Activated CD8-positive, alpha-beta memory T cell treated with anti-CD3 and anti-CD28 coated beads, Interleukin-2, amount 50 U/mL, for 1 hour (primary cell): ENCODE results near the gene RSBN1L.

Source experiments
- DNase-seq: peaks from one replicate; pipeline ENCODE4 v3.0.0-alpha.2; 2020; ENCODE audit errors: extremely low read depth

RSBN1L gene

DNA sequence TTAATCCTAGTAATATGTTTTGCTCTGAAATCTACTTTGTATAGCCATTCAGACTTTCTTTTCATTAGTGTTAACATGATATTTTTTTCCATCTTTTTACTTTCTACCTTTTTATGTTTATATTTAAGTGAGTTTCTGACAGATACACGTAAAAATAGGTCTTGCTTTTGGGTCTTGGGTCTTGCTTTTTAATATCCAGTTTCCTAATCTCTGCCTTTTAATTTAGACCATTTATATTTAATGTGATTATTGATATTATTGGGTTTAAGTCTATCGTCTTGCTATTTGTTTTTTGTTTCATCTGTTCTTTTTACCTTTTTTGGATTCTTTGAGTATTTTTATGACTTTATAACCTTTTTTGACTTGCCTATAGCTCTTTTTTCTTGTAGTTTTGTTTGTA lies 110.2 kb downstream of the RSBN1L start:
- no peak for DNase-seq

GRCh38 chr7:77808517-77808916 lies 112.3 kb downstream of the RSBN1L start:
- DNase-seq, result no peak

DNA sequence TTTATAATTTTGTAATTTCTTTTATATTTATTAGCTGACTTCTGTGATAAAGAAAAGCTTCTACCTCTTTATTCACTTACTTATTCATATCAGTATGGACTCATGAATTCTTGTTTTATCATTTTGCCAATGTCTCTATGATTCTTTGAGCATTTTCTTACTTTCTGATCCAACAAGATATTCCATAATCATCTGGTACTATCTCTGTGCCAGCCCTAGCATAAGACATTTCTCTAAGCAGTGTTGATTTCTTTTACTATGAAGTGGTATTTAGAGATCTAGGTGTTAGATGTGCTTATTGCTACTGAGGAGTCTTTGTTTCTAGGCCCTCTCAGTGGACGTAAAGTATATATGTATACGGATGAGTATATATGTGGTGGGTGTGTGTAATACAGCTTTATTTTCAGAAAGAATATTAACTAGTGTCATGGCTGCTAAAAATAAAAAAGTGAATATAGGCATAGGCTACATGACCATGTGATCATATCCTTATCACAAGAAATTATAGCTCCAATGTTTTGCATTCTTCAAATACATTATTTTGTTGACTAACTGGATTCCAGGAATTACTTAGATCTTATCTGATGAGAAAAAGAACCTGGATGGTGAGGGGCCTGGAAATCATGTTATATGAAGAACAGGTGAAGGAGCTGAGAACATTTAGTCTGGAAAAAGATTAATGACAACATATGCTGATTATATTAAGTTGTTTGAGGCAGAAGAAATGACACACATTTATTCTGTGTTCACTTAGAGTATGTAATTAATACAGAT lies 115.4 kb downstream of the RSBN1L start:
- DNase-seq, result no peak

GRCh38 chr7:77812290-77812685 lies 116.0 kb downstream of the RSBN1L start:
- no peak for DNase-seq

DNA sequence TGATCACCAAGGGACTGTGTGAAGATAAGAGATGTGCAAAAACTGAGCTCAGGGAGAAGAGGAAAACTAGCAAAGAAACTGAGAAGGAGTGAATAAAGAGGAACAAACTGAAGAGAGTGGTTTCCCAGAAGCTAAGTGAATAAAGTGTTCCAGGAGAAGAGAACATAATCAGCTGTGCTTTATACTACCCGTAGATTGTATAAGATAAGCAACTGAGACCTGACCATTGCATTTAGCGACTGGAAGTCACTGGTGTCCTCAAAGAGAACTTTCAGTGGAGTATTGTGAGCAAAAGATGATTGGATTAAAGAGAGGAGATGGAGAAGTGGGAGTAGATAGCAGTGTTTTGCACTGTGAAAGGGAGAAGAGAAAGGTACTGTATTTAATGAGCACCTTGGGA lies 116.9 kb downstream of the RSBN1L start:
- no peak for DNase-seq

GRCh38 chr7:77819021-77819420 lies 122.8 kb downstream of the RSBN1L start:
- no peak for DNase-seq

DNA sequence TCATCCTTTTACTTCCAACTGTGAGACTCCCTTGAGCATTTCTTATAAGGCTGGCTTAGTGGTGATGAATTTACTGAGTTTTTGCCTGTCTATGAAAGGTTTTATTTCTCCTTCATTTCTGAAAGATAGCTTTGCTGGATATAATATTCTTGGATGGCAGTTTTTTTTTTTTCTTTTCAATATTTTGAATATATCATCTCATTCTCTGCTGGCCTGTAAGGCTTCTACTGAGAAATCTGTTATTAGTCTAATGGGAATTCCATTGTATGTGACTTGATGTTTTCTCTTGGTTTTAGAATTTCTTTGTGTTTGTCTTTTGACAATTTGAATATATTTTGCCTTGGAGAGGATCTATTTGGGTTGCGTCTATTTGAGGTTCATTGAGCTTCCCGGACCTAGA lies 124.7 kb downstream of the RSBN1L start:
- no peak for DNase-seq

- no peak for DNase-seq
These were observed 126.0 kb downstream of the RSBN1L start for GRCh38 chr7:77822269-77822668.

- no peak for DNase-seq
These were observed 127.5 kb downstream of the RSBN1L start for GRCh38 chr7:77823787-77824186.

DNA sequence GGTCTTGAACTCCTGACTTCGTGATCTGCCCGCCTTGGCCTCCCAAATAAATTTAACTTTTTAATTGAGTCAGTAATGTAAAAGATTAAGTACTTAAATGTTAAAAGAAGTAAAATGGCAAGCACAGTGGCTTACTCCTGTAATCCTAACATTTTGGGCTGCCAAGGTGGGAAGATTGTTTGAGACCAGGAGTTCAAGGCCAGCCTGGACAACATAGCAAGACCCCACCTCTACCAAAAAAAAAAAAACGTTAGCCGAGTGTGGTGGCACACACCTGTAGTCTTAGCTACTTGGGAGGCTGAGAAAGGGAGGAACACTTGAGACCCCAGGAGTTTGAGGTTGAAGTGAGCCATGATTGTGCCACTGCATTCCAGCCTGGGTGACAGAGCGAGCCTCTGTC lies 128.4 kb downstream of the RSBN1L start:
- DNase-seq, result no peak

DNA sequence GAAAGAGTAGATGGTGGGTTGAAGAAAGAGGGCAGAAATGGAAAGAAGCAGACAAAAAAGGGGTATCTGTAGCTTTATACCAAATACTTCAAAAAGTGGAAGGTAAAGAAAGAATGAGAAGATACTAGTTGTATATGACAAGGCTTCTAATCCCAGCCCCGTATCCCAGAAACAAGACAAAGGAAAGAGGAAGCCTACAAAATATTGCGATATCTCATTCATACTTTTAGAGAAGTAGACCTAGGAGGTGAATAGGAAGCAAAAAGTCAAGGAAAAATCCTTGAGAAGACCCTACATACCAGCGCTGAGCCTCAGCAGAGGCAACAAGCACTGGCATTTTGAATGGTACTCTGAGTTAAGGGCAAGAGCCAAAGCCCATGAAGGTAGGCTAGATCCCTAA lies 128.9 kb downstream of the RSBN1L start:
- DNase-seq, result no peak

DNA sequence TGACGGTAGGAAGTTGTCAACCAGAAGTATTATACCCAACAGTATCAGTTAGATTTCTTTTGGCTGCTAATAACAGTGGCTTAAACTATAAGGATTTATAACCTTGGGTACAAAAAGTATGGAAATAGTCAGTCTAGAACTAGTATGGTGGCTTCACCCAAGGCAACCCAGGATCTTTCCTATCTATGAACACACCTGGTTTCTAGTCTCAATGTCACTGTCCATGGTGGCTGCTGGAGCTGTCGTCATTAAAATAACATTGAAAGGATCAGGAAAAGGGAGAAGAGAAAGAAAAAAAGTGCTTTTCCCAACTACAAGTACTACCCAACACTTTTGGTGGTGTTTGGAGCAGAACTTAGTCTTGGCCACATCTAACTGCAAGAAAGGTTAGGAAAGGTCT lies 130.0 kb downstream of the RSBN1L start:
- no peak for DNase-seq

DNA sequence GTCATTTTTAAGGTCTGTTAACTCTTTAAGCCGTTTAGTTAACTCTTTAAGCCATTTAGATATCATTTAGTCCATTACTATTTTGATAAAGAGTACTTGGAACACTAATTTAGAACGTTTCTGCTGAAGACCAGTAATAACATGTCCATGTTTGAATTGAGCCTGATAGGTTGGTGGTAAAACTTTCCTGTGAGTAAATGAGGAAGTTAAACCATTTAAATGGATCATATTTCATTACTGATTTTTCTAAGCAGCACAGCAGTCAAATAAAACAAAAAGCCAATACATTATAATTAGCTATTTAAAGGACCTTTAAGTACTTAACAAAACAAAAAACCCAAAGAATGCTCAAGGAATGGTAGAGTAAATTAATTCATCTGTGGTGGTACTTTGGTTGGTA lies 131.7 kb downstream of the RSBN1L start:
- no peak for DNase-seq

DNA sequence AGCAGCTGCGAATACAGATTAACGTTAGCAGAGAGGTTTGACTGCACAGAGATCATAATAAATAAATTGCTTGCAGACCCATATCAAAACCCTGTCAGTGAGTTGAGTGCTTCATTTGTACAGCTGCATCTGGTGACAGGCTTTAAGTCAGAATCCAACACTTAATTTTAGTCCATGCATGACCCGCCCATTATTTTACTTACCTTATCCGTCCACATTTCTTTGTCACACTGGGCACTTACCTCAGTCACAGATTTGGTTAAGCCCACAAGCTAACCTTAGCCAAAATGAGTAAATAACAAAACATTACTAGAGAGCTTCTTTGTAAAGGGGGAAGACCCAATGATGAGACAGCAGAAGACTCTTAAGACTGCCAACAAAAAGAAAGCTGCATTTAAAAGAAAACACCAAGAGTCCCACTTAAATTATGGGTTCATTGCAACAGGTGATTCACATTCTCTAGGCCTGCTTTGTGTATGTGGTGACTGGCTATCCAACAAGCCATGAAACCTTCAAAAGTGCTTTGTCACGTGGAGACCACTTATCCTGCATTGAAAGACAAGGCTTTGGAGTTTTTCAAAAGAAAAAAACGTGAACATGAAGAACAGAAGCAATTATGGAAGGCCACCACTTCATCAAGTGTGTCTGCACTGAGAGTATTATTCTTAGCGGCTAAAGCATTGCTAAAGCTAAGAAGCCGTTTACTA lies 134.5 kb downstream of the RSBN1L start:
- DNase-seq, result no peak

- no peak for DNase-seq
These were observed 135.2 kb downstream of the RSBN1L start for GRCh38 chr7:77831481-77831880.

GRCh38 chr7:77831953-77832352 lies 135.7 kb downstream of the RSBN1L start:
- DNase-seq, result no peak
